Measurements from ENCODE around the gene FRMD3.

Gene FRMD3

GRCh38 chr9:83451308-83451707 is 86.9 kb downstream of the FRMD3 start:
- TF ChIP-seq CTCF (IDR thresholded peaks at IDR 0.05; ENCODE audit: low read depth, low read length, missing control alignments), result no peak
- H3K4me3 ChIP-seq (ENCODE audit: low read depth, low read length), result no peak overlapping the region
- in situ Hi-C loops (cut with HindIII; ENCODE audit: low sequenced_read_pairs), result no loop called here
- no peak for DNase-seq (ENCODE audit: low read depth)

GRCh38 chr9:83449983-83450382 is 88.2 kb downstream of the FRMD3 start:
- in situ Hi-C loops (cut with HindIII; ENCODE audit: low sequenced_read_pairs), result no loop called here
- no peak for DNase-seq (ENCODE audit: low read depth)
- no peak for TF ChIP-seq CTCF (IDR thresholded peaks at IDR 0.05; ENCODE audit: low read depth, low read length, missing control alignments)
- H3K4me3 ChIP-seq (ENCODE audit: low read depth, low read length), result no peak overlapping the region

GRCh38 chr9:83449166-83449565 is 89.0 kb downstream of the FRMD3 start:
- in situ Hi-C loops (cut with HindIII; ENCODE audit: low sequenced_read_pairs), result no loop called here
- TF ChIP-seq CTCF (IDR thresholded peaks at IDR 0.05; ENCODE audit: low read depth, low read length, missing control alignments), result no peak
- H3K4me3 ChIP-seq (ENCODE audit: low read depth, low read length), result no peak overlapping the region
- no peak for DNase-seq (ENCODE audit: low read depth)

- TF ChIP-seq CTCF (IDR thresholded peaks at IDR 0.05; ENCODE audit: low read depth, low read length, missing control alignments), result no peak
- H3K4me3 ChIP-seq (ENCODE audit: low read depth, low read length), result no peak overlapping the region
- no peak for DNase-seq (ENCODE audit: low read depth)
- in situ Hi-C loops (cut with HindIII; ENCODE audit: low sequenced_read_pairs), result no loop called here
Observed at GRCh38 chr9:83448626-83449025, 89.6 kb downstream of the FRMD3 start.

GRCh38 chr9:83447351-83447750 is 90.8 kb downstream of the FRMD3 start:
- no peak for TF ChIP-seq CTCF (IDR thresholded peaks at IDR 0.05; ENCODE audit: low read depth, low read length, missing control alignments)
- DNase-seq (ENCODE audit: low read depth), result no peak
- in situ Hi-C loops (cut with HindIII; ENCODE audit: low sequenced_read_pairs), result no loop called here
- no peak overlapping the region for H3K4me3 ChIP-seq (ENCODE audit: low read depth, low read length)

- in situ Hi-C loops (cut with HindIII; ENCODE audit: low sequenced_read_pairs), result no loop called here
- H3K4me3 ChIP-seq (ENCODE audit: low read depth, low read length), result no peak overlapping the region
- TF ChIP-seq CTCF (IDR thresholded peaks at IDR 0.05; ENCODE audit: low read depth, low read length, missing control alignments), result no peak
- no peak for DNase-seq (ENCODE audit: low read depth)
Observed at GRCh38 chr9:83445703-83446265, 92.4 kb downstream of the FRMD3 start.

GRCh38 chr9:83444110-83444509 is 94.1 kb downstream of the FRMD3 start:
- DNase-seq (ENCODE audit: low read depth), result no peak
- in situ Hi-C loops (cut with HindIII; ENCODE audit: low sequenced_read_pairs), result no loop called here
- no peak for TF ChIP-seq CTCF (IDR thresholded peaks at IDR 0.05; ENCODE audit: low read depth, low read length, missing control alignments)
- H3K4me3 ChIP-seq (ENCODE audit: low read depth, low read length), result no peak overlapping the region
